H9 (cell line): ENCODE measurements around the gene GHRL. TPM values are rescaled to one million over a fixed set of nuclear protein-coding genes. Genes with fewer than 3 reads are reported as not detected.

ENCODE experiments used
- DNase-seq: peaks from one replicate; pipeline ENCODE4 v3.0.0-alpha.2; 2017
- H2AFZ ChIP-seq: one replicate; pipeline ENCODE4 v1.6.1; 2013; ENCODE audit warnings: mild to moderate bottlenecking, low read length, control low read depth, moderate library complexity
- H2AK5ac ChIP-seq: 2 replicates; pipeline ENCODE4 v1.6.1; 2013; ENCODE audit warnings: low read length, control low read depth, mixed read lengths; ENCODE audit not compliant: insufficient read length
- H2BK120ac ChIP-seq: one replicate; pipeline ENCODE4 v1.6.1; 2013; ENCODE audit warnings: low read depth, mild to moderate bottlenecking, low read length, control low read depth, inconsistent platforms; ENCODE audit not compliant: poor library complexity, severe bottlenecking
- H2BK12ac ChIP-seq: 2 replicates; pipeline ENCODE4 v1.6.1; 2013; ENCODE audit warnings: low read length, control low read depth, mixed read lengths, low read depth; ENCODE audit not compliant: insufficient read length
- H2BK15ac ChIP-seq: 2 replicates; pipeline ENCODE4 v1.6.1; 2013; ENCODE audit warnings: low read depth, low read length, control low read depth
- H2BK20ac ChIP-seq: one replicate; pipeline ENCODE4 v1.6.1; 2013; ENCODE audit warnings: low read depth, mild to moderate bottlenecking, low read length, control low read depth, inconsistent platforms; ENCODE audit not compliant: poor library complexity, severe bottlenecking
- H2BK5ac ChIP-seq: 2 replicates; pipeline ENCODE4 v1.6.1; 2013; ENCODE audit warnings: low read length, control low read depth, mixed read lengths; ENCODE audit not compliant: insufficient read length
- H3K14ac ChIP-seq: 2 replicates; pipeline ENCODE4 v1.6.1; 2013; ENCODE audit warnings: low read length, control low read depth; ENCODE audit not compliant: insufficient read depth
- H3K18ac ChIP-seq: 2 replicates; pipeline ENCODE4 v1.6.1; 2013; ENCODE audit warnings: low read depth, mild to moderate bottlenecking, mixed read lengths, low read length, control low read depth; ENCODE audit not compliant: insufficient read length
- H3K23ac ChIP-seq: 2 replicates; pipeline ENCODE4 v1.6.1; 2013; ENCODE audit warnings: low read length, control low read depth, mixed read lengths, low read depth; ENCODE audit not compliant: insufficient read length
- H3K23me2 ChIP-seq: 2 replicates; pipeline ENCODE4 v1.6.1; 2013; ENCODE audit warnings: low read depth, mild to moderate bottlenecking, mixed read lengths, low read length, control low read depth; ENCODE audit not compliant: insufficient read length, poor library complexity, severe bottlenecking
- H3K27ac ChIP-seq: 2 replicates; pipeline ENCODE4 v1.5.1; 2013; ENCODE audit warnings: low read length, control low read depth, mixed read lengths, low read depth; ENCODE audit not compliant: insufficient read length
- H3K27me3 ChIP-seq: 2 replicates; pipeline ENCODE4 v1.6.1; 2013; ENCODE audit warnings: low read length, control low read depth, inconsistent platforms; ENCODE audit not compliant: insufficient read depth
- H3K4ac ChIP-seq: 2 replicates; pipeline ENCODE4 v1.6.1; 2013; ENCODE audit warnings: low read depth, mild to moderate bottlenecking, control low read depth, inconsistent platforms, low read length, moderate library complexity
- H3K4me1 ChIP-seq: 2 replicates; pipeline ENCODE4 v1.6.1; 2013; ENCODE audit warnings: low read length, control low read depth, inconsistent platforms; ENCODE audit not compliant: insufficient read depth
- H3K4me2 ChIP-seq: 2 replicates; pipeline ENCODE4 v1.6.1; 2013; ENCODE audit warnings: low read length, control low read depth, mixed read lengths; ENCODE audit not compliant: insufficient read length, insufficient read depth
- H3K56ac ChIP-seq: 2 replicates; pipeline ENCODE4 v1.6.1; 2013; ENCODE audit warnings: low read depth, mild to moderate bottlenecking, mixed read lengths, low read length, control low read depth; ENCODE audit not compliant: insufficient read length
- H3K79me1 ChIP-seq: 2 replicates; pipeline ENCODE4 v1.6.1; 2013; ENCODE audit warnings: low read depth, mild to moderate bottlenecking, moderate library complexity, low read length, control low read depth, inconsistent platforms; ENCODE audit not compliant: insufficient read depth, poor library complexity, severe bottlenecking
- H3K79me2 ChIP-seq: 2 replicates; pipeline ENCODE4 v1.6.1; 2013; ENCODE audit warnings: low read length, control low read depth, inconsistent platforms; ENCODE audit not compliant: insufficient read depth
- H3K9ac ChIP-seq: 2 replicates; pipeline ENCODE4 v1.6.1; 2013; ENCODE audit warnings: low read length, control low read depth, mixed read lengths; ENCODE audit not compliant: insufficient read length; ENCODE audit errors: extremely low read depth
- H3K9me3 ChIP-seq: one replicate; pipeline ENCODE4 v1.6.1; 2013; ENCODE audit warnings: low read depth, low read length, inconsistent platforms; ENCODE audit not compliant: control insufficient read depth
- H3T11ph ChIP-seq: one replicate; pipeline ENCODE4 v1.6.1; 2013; ENCODE audit warnings: mild to moderate bottlenecking, low read length, control low read depth, inconsistent platforms
- H4K20me1 ChIP-seq: one replicate; pipeline ENCODE4 v1.6.1; 2013; ENCODE audit not compliant: control insufficient read depth, insufficient read length, insufficient read depth
- H4K5ac ChIP-seq: 2 replicates; pipeline ENCODE4 v1.6.1; 2013; ENCODE audit warnings: low read depth, mild to moderate bottlenecking, mixed read lengths, low read length, control low read depth; ENCODE audit not compliant: insufficient read length
- H4K8ac ChIP-seq: replicated peaks from 2 replicates; pipeline ENCODE4 v1.6.1; 2013; ENCODE audit warnings: low read length, control low read depth, mixed read lengths, low read depth; ENCODE audit not compliant: insufficient read length
- H4K91ac ChIP-seq: 2 replicates; pipeline ENCODE4 v1.6.1; 2013; ENCODE audit warnings: low read depth, mild to moderate bottlenecking, moderate library complexity, mixed read lengths, low read length, control low read depth; ENCODE audit not compliant: insufficient read length
- H3K27ac Mint-ChIP-seq, 3 experiments: 2 replicates in 2 of 3; 3 replicates in 1 of 3; pipeline ENCODE4 v1.8.0; 2020 to 2021; ENCODE audit warnings: mixed read lengths in 3 of 3, mild to moderate bottlenecking in 1 of 3, moderate library complexity in 1 of 3
- H3K27me3 Mint-ChIP-seq: 2 replicates; pipeline ENCODE4 v1.8.0; 2021; ENCODE audit warnings: low read depth, mild to moderate bottlenecking, moderate library complexity, mixed read lengths
- H3K36me3 Mint-ChIP-seq, 3 experiments: 2 replicates in 2 of 3; 3 replicates in 1 of 3; pipeline ENCODE4 v1.8.0; 2020 to 2021; ENCODE audit warnings: low read depth in 3 of 3, mixed read lengths in 3 of 3; ENCODE audit not compliant: insufficient read depth in 1 of 3
- H3K4me1 Mint-ChIP-seq, 2 experiments: 2 replicates each; pipeline ENCODE4 v1.8.0; 2020; ENCODE audit warnings: mixed read lengths in 2 of 2
- H3K4me3 Mint-ChIP-seq, 2 experiments: 2 replicates in 1 of 2; 3 replicates in 1 of 2; pipeline ENCODE4 v1.8.0; 2020 to 2021; ENCODE audit warnings: mild to moderate bottlenecking in 2 of 2, mixed read lengths in 2 of 2, moderate library complexity in 1 of 2
- H3K9me3 Mint-ChIP-seq, 2 experiments: 2 replicates in 1 of 2; 3 replicates in 1 of 2; pipeline ENCODE4 v1.8.0; 2020; ENCODE audit warnings: mild to moderate bottlenecking in 2 of 2, mixed read lengths in 2 of 2, moderate library complexity in 1 of 2
- CTCF ChIP-seq: fragments of 200-600 bp; sonication (generic); conservative IDR thresholded peaks from 3 replicates; pipeline ENCODE4 v1.8.0; 2021; ENCODE audit warnings: antibody characterized with exemption, mild to moderate bottlenecking
- WGBS: extraction: QIAGEN DNeasy Blood & Tissue Kit; methylation state at CpG from one replicate; pipeline ENCODE4 v1.1.7; 2013; ENCODE audit warnings: missing lambda C conversion rate, low lambda C conversion rate, mixed read lengths; ENCODE audit not compliant: insufficient read length; ENCODE audit errors: extremely low coverage; 5-methylcytosine and 5-hydroxymethylcytosine counted together
- total RNA-seq: library from RNA; stranded (reverse); gene quantifications from 2 replicates; pipeline ENCODE4 v1.2.1, GENCODE V29; 2021

Gene GHRL
- total RNA-seq, 1 experiment from 2014 or later = 1.3 TPM

GRCh38 chr3:10328460-10329071, 35.8 kb upstream of the GHRL start:
- no peak overlapping the region for H4K91ac ChIP-seq
- Mint-ChIP-seq H3K4me3 (no peak overlapping the region), H3K36me3 (no peaks in the 10 kb centered on the region), H3K4me1 (peaks cover 4 to 8% of the 10 kb centered on the region in 2 experiments; a peak in 3 of 4 replicates), H3K9me3 (no peaks in the 10 kb centered on the region), H3K27me3 (peaks cover 70% of the 10 kb centered on the region), H3K27ac (no peak overlapping the region)
- H2BK5ac ChIP-seq = no peak overlapping the region
- H4K5ac ChIP-seq = no peak overlapping the region
- DNase-seq = peak; percentile 25
- no peaks in the 10 kb centered on the region for H3K23me2 ChIP-seq
- no peaks in the 10 kb centered on the region for H3K4me1 ChIP-seq
- H3K9ac ChIP-seq = no peak overlapping the region
- H3K4ac ChIP-seq = no peak overlapping the region
- no peaks in the 10 kb centered on the region for H3K27me3 ChIP-seq
- H4K8ac ChIP-seq = no peak overlapping the region
- no peak overlapping the region for H3K56ac ChIP-seq
- no peak overlapping the region for H2BK20ac ChIP-seq
- no peak overlapping the region for H3K18ac ChIP-seq
- H4K20me1 ChIP-seq = no peaks in the 10 kb centered on the region
- no peak overlapping the region for H2BK12ac ChIP-seq
- H3K23ac ChIP-seq = no peak overlapping the region
- no peak overlapping the region for H2BK120ac ChIP-seq
- no peak for TF ChIP-seq CTCF
- H3K14ac ChIP-seq = no peak overlapping the region
- no peaks in the 10 kb centered on the region for H3K9me3 ChIP-seq
- H2AFZ ChIP-seq = no peak overlapping the region
- no peak overlapping the region for H3K4me2 ChIP-seq
- no peak overlapping the region for H3T11ph ChIP-seq
- no peaks in the 10 kb centered on the region for H3K79me2 ChIP-seq
- H3K27ac ChIP-seq = no peak overlapping the region
- H2AK5ac ChIP-seq = no peak overlapping the region
- no peaks in the 10 kb centered on the region for H3K79me1 ChIP-seq
- no CpG with 5 or more reads among the region's 31 CpGs for WGBS
- no peak overlapping the region for H2BK15ac ChIP-seq
